Lower lobe of right lung (tissue), 2 donors: ENCODE measurements around the gene DUSP1. TPM values are rescaled to one million over a fixed set of nuclear protein-coding genes. Genes with fewer than 3 reads are reported as not detected.

Source experiments
- ATAC-seq, 2 donors: fragments of 200-7000 bp; cut with Tn5 transposase; one replicate each; pipeline ENCODE4 v1.9.1; 2020 to 2022; ENCODE audit warnings: mild to moderate bottlenecking in 2 of 2, moderate library complexity in 2 of 2
- DNase-seq: peaks from one replicate; pipeline ENCODE4 v3.0.0-alpha.2; 2020
- H3K27ac ChIP-seq: fragments of 200-600 bp; one replicate; pipeline ENCODE4 v1.8.0; 2022
- H3K27me3 ChIP-seq: fragments of 200-600 bp; one replicate; pipeline ENCODE4 v1.8.0; 2022; ENCODE audit warnings: low read depth
- H3K36me3 ChIP-seq: fragments of 200-600 bp; one replicate; pipeline ENCODE4 v1.8.0; 2022; ENCODE audit warnings: mild to moderate bottlenecking
- H3K4me1 ChIP-seq: fragments of 200-600 bp; one replicate; pipeline ENCODE4 v1.8.0; 2022
- H3K4me3 ChIP-seq: fragments of 200-600 bp; one replicate; pipeline ENCODE4 v1.8.0; 2022; ENCODE audit warnings: mild to moderate bottlenecking
- H3K9me3 ChIP-seq: fragments of 200-600 bp; one replicate; pipeline ENCODE4 v1.8.0; 2022
- CTCF ChIP-seq: fragments of 200-600 bp; IDR thresholded peaks from one replicate; pipeline ENCODE4 v1.8.0; 2022; ENCODE audit warnings: antibody characterized with exemption, mild to moderate bottlenecking
- intact Hi-C: fragments of 100-400 bp; cut with DNase I; formaldehyde crosslinking; loops from one replicate; pipeline ENCODE4 v1.11.0; 2022
- total RNA-seq: library from RNA; stranded (reverse); fragmentation: NEBNext Ultra II Directional; extraction: Animal tissue kit (Norgen Biotek cat#: 25700); gene quantifications from one replicate; pipeline ENCODE4 v1.2.1, GENCODE V29; 2021
- donor health status: DM: no; HTN: yes; CAD: no; lungs with severe emphysema.

The DUSP1 gene
- total RNA-seq, 1 donor from 2014 or later = 367 TPM

GRCh38 chr5:172795318-172795977 lies 24.5 kb upstream of the DUSP1 start:
- peak; percentile 46 to 74 for ATAC-seq
- Histone ChIP-seq H3K27ac (peak overlapping the region; percentile 70), H3K4me1 (peaks cover 77% of the 10 kb centered on the region)

GRCh38 chr5:172793577-172794488 lies 22.8 kb upstream of the DUSP1 start:
- TF ChIP-seq CTCF = no peak
- no peaks in the 10 kb centered on the region for H3K36me3 ChIP-seq
- peak overlapping the region; percentile 70 for H3K27ac ChIP-seq
- H3K27me3 ChIP-seq = no peaks in the 10 kb centered on the region
- ATAC-seq (no peak), DNase-seq (peak; percentile 51)
- H3K4me1 ChIP-seq = peaks cover 77% of the 10 kb centered on the region
- intact Hi-C loops = no loop called here
- no peak overlapping the region for H3K4me3 ChIP-seq
- H3K9me3 ChIP-seq = no peaks in the 10 kb centered on the region

More at GRCh38 chr5:172795318-172795977, 24.5 kb upstream of the DUSP1 start:
- no peaks in the 10 kb centered on the region for H3K27me3 ChIP-seq
- no peak overlapping the region for H3K4me3 ChIP-seq
- TF ChIP-seq CTCF = no peak
- DNase-seq = peak; percentile 75
- intact Hi-C loops = no loop called here
- no peaks in the 10 kb centered on the region for H3K36me3 ChIP-seq
- H3K9me3 ChIP-seq = no peaks in the 10 kb centered on the region

- DNase-seq (peak; percentile 21), ATAC-seq (no peak)
- Histone ChIP-seq H3K4me3 (no peak overlapping the region), H3K9me3 (no peaks in the 10 kb centered on the region), H3K27me3 (no peaks in the 10 kb centered on the region), H3K4me1 (peaks cover 77% of the 10 kb centered on the region), H3K36me3 (no peaks in the 10 kb centered on the region), H3K27ac (peak overlapping the region; percentile 70)
- no peak for TF ChIP-seq CTCF
- intact Hi-C loops = no loop called here
Observed at GRCh38 chr5:172792701-172793570, 21.9 kb upstream of the DUSP1 start.

GRCh38 chr5:172791726-172792445 lies 20.9 kb upstream of the DUSP1 start:
- Histone ChIP-seq H3K4me1 (peaks cover 75% of the 10 kb centered on the region), H3K27ac (peak overlapping the region; percentile 2), H3K4me3 (no peak overlapping the region), H3K27me3 (no peaks in the 10 kb centered on the region), H3K9me3 (no peaks in the 10 kb centered on the region), H3K36me3 (no peaks in the 10 kb centered on the region)
- ATAC-seq (no peak), DNase-seq (no peak)
- no peak for TF ChIP-seq CTCF
- intact Hi-C loops = no loop called here
